ENCODE data around the gene BTN1A1. TPM values are rescaled to one million over a fixed set of nuclear protein-coding genes. Genes with fewer than 3 reads are reported as not detected.
A peak's percentile ranks its signal among the peaks of the same experiment; 100 is the strongest.
"Not testable (repeated sequence)": the region's sequence is repeated elsewhere in the genome, so short reads cannot be mapped to it uniquely, and the experiment has no call there.

Gene BTN1A1
- polyA plus RNA-seq, 12 donors: 0.08 to 0.30 (median 0.14) TPM; not detected in 2

DNA sequence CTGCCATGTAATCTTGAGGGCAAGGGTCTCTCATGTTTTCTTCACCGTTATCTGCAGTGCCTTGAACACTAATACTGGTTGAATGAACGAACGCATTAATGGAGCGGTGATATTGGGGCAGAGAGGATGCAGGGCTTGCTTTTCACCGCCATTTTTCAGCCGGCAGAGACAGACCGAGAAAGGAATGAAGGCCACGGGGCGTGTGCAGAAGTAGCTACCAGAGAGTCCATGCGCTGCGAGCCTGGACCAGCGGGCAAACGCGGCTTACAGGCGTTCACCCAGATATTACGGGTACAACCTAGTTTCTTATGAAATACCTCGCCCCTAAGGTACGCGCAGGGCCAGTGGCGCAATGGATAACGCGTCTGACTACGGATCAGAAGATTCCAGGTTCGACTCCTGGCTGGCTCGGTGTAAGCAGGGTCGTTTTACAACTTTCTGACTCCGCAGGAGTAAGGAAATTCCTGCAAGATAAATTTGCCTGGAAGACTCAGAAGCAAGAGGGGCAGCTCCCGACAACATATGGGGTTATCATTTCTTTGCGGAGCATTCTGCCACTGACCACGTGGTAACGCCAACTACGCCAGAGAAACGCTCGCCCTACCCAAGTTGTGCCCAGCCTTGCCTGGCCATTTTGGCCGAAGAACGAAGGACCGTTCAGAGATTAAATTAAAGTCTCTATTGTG lies 37.2 kb downstream of the BTN1A1 start:
- peak; percentile 93 for DNase-seq

GRCh38 chr6:26537846-26538571 lies 37.9 kb downstream of the BTN1A1 start, which contains the start of gene HMGN4:
Gene HMGN4 (plus strand): TSS chr6:26538366. CDS start chr6:26545207, 6,841 bp downstream.
- DNase-seq: peak; percentile 97

DNA sequence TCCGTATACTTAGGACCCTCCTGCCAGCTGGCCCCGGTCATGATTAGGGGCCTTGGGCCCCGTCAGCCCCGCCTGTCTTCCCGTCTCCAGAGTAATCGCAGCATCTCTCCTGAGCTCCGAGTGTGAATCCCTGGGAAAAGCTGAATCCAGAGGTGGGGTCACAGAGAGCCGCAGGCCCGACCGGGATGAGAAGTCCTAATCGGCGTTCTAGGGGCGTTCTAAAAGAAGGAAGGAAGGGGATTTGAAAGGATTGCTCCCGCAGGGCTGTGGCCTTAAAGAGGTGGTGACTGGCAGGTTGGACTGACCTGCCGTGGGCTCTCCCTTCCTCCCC lies 38.4 kb downstream of the BTN1A1 start:
- no peak for DNase-seq

- no peak for DNase-seq
Measured at GRCh38 chr6:26539071-26539615, 39.0 kb downstream of the BTN1A1 start.

DNA sequence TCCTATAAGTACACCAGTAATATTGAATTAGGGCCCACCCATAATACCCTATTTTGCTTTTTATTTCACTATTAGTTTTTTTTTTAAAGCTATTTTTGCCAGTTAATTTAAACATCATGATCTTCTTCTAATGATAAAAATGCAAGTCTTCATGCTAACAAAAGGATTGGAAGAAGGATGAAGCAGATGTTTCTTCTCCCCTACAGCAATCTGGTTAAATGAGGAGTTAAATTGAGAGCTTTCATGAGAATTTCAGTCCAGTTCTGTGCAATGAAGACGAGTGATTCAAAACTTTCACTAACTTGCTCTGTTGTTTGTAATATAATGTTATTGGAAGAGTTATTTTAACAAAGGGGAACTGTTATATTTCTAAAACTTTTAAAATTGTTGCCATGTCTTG lies 41.5 kb downstream of the BTN1A1 start:
- no peak for DNase-seq

DNA sequence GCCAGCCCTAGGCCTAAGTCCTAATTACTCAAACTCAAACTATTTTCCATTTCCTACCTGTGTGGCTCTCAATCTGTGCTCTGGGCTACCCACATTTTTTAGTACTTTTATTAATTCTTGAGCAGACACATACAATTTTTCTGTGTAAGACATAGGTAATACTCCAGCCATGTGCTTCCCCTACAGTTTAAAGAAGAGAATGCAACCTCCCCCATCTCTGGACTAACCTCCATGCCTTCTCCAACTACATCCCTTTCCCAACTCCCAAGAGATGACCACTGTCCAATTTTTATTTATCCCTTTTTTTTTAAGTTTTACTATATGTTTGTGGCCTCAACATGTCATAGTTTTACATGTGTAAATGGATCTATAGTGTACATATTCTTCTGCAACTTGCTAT lies 43.9 kb downstream of the BTN1A1 start:
- no peak for DNase-seq

DNA sequence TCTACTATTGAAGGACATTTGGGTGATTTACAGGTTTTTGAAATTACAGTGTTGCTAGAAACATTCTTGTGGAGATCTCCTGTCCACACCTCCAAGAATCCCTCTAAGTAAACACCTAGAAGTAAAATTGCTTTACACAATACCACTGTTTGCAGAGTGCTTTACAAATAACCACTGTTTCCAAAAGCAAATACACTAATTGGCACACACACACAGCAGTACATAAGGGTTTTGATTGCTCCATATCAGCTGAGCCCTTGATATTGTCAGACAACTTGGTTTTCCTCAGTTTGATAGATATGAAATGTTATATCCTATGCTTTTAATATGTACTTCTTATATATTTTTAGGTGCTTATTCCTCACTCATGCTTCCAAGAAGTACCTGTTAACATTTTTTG lies 44.4 kb downstream of the BTN1A1 start:
- DNase-seq: no peak

GRCh38 chr6:26545627-26546026 lies 45.5 kb downstream of the BTN1A1 start:
- DNase-seq: no peak

- DNase-seq: not testable (repeated sequence)
Measured at GRCh38 chr6:26547363-26547762, 47.3 kb downstream of the BTN1A1 start.

DNA sequence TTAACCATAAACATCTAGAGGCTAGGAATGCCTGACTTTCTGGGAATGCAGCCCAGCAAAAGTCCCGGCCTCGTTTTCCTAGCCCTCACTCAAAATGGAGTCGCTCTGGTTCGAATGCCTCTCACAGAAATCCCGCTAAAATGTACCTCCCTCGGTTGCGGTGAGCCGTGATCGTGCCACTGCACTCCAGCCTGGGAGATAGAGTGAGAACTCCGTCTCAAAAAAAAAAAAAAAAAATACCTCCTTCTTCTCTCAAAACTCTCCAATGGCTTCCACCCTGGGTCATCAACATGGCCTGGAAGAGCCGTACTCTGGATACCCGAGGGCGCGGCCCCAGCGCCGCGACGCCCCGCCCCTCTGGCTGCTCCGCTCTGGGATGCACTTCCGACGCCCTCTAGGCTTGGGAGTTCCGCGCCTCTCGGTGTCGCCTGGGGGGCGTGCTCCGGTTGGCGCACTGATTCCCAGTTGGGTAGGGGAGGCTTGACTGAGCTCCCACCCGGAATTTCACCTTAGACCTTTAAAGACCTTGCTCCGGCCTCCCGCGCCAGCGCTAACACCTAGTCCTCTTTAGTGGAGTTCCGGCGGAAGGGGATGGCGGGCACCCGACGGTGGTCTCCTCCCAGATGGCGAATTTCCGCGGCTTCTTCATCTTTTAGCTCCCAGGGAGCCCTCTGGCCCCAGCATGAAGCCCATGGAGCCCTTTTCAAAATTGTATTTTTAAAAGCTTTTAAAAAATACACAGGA lies 50.3 kb downstream of the BTN1A1 start:
- DNase-seq: peak; percentile 70

GRCh38 chr6:26552205-26552604 lies 52.1 kb downstream of the BTN1A1 start:
- DNase-seq: no peak

DNA sequence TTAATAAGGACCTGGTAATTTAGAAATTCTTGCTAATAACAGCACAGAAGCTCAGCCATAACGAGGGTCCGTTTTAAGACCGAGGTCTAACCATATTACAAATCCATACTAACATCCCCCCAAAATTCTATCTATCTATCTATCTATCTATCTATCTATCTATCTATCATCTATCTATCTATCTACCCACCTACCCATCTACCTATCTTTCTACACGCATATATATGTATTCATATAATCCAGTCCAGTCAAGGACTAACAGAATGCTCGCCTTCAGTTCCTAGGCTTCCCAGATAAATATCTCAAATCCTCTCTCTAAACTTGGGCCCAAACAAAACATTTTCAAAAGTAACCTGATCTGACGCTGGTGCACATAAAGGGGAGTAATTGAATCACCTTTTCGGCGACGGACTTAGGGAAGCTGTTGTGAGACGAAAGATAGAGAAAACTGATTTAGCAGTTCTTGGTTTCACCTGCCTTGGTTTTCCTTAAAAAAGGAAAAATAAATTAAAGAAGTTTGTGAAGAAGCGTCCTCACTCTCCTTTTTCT lies 52.6 kb downstream of the BTN1A1 start:
- DNase-seq: no peak

GRCh38 chr6:26553264-26553634 lies 53.1 kb downstream of the BTN1A1 start:
- peak; percentile 88 for DNase-seq

- DNase-seq: peak; percentile 92
Measured at GRCh38 chr6:26553635-26554446, 53.7 kb downstream of the BTN1A1 start.

DNA sequence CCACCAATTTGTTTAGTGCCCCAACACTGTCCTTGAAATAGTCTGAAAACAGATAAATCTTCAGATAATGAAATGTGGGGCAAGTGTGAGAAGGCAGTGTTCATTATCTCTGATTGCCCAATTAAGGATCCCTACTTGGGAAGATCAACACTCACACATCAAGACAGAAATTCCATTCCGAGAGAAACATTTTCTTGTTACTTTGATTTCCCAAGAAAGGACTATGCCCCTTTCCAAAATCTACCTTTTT lies 54.3 kb downstream of the BTN1A1 start:
- DNase-seq: no peak

- DNase-seq: peak; percentile 46
Measured at GRCh38 chr6:26554697-26555504, 54.8 kb downstream of the BTN1A1 start.

DNA sequence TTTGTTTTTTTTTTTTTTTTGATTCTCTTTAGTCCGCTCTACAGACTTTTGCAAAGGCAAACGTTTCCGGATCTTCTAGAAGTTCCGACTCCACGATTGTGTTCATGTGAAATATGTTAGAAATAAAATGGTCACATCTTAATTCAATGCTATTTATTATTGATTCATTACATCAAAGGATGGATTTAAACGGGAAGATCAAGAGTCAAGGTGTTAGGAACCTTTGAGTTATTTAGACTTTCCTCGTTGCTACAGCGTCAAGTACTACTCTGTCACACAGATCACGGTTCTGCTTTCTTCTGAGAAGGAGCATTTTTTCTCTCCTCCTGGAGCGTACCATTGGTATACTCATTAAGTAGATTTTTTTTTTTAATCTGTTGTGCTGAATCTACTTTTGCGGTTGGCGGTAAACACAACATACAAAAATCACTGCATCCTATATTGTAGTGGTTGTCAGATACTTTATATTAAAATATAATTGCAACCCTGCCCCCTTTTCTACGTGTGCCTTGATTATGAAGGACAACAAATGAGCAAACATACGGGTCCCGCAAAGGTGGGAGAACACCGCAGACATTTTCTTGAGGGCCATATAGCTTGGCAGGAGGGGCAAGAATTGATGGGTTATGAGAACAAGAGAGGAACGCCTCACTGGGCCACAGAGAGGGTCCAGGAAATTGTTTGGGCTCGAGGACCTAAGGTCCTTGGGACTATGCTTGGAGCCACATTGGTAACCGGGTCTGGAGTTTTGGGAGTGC lies 55.6 kb downstream of the BTN1A1 start:
- no peak for DNase-seq

DNA sequence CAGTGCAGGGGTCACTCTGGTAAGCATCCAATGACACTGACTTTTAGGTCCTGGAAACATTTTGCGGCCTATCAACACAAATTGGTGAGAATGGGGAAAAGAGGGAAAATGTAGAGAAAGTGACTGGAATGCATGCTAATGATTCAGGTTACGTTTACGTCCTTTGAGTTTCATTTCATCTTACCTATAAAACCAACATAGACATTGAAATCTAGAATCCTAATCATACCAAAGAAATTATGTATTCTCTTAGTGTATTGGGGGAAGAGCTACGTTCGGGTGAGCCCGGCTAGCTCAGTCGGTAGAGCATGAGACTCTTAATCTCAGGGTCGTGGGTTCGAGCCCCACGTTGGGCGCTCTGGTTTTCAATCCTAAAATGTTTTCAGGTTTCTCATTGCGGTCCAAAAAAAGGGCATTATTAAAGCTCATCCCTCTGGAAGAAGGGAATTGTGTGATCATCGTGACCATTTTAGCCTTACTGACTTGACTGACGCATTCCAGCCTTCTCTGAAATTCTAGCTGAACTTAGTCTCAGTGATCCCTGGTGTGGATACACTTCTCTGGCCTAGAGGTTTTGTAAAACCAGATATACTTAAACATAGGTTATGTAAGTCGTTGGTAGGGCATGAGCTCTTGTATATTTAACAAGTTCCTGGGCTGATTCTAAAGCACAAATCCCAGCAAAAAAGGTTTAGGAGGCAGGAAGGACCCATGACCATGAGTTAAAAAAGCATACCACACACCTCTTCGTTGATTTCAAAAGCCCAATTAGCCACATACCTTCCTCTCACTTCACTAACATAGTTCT lies 56.4 kb downstream of the BTN1A1 start:
- peak; percentile 68 for DNase-seq

Data from muscle of arm (tissue), 12 donors.